ENCODE results near the gene STARD4. TPM values are rescaled to one million over a fixed set of nuclear protein-coding genes. Genes with fewer than 3 reads are reported as not detected.

STARD4 gene
- total RNA-seq, 2 experiments from 2014 or later: 30.4 to 43.8 TPM

DNA sequence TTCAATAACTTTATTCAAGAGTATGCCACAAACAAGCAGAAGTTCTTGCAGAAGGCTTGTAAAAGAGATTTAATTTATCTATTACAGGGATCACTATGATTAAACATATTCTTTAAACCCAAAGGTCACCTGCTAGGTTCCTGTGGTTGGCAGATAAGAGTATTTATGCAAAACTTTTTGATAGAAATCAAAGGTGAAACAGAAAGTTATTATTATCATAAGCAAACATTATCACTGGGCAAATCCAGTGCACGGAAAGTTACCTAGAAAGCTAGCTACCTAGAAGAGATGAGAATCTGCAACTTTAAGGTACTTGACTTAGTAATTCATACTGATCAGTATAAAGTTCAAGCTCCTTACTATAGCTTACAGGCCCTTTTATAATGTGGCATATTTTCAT, 3.2 kb downstream of the STARD4 start:
- POLR2A ChIA-PET: interaction anchor here (0.7 to 1.8 kb wide), 8 partner anchors 13 to 652 kb away, joined by 3 to 5 read pairs (median 4); no protein-coding TSS in a partner anchor
- Histone ChIP-seq H3K4me3 (ENCODE audit: low read depth, low read length, poor library complexity, severe bottlenecking) (peak overlapping the region; percentile 91), H3K9me3 (ENCODE audit: low read length) (no peaks in the 10 kb centered on the region), H3K4me1 (ENCODE audit: insufficient read depth, low read length, poor library complexity, severe bottlenecking) (peaks cover 38% of the 10 kb centered on the region), H3K79me2 (ENCODE audit: insufficient read depth, low read depth, low read length) (peaks cover 57% of the 10 kb centered on the region; the same call in 1 of the 2 replicates), H4K20me1 (ENCODE audit: insufficient read depth, low read length) (peaks cover 24% of the 10 kb centered on the region; the same call in 1 of the 2 replicates), H3K27ac (ENCODE audit: low read depth, low read length, poor library complexity, severe bottlenecking) (no peak overlapping the region), H3K9me2 (ENCODE audit: insufficient read depth, low read length) (no peaks in the 10 kb centered on the region), H2AFZ (ENCODE audit: low read length) (no peak overlapping the region), H3K4me2 (ENCODE audit: low read length) (peak overlapping the region; percentile 92), H3K36me3 (ENCODE audit: insufficient read depth, low read length) (peaks cover 20% of the 10 kb centered on the region)
- peak; percentile 8 for DNase-seq (ENCODE audit: low spot score)
- TF ChIP-seq, protein P1, sequence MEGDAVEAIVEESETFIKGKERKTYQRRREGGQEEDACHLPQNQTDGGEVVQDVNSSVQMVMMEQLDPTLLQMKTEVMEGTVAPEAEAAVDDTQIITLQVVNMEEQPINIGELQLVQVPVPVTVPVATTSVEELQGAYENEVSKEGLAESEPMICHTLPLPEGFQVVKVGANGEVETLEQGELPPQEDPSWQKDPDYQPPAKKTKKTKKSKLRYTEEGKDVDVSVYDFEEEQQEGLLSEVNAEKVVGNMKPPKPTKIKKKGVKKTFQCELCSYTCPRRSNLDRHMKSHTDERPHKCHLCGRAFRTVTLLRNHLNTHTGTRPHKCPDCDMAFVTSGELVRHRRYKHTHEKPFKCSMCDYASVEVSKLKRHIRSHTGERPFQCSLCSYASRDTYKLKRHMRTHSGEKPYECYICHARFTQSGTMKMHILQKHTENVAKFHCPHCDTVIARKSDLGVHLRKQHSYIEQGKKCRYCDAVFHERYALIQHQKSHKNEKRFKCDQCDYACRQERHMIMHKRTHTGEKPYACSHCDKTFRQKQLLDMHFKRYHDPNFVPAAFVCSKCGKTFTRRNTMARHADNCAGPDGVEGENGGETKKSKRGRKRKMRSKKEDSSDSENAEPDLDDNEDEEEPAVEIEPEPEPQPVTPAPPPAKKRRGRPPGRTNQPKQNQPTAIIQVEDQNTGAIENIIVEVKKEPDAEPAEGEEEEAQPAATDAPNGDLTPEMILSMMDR (conservative IDR thresholded peaks at IDR 0.05; ENCODE audit: low read length): no peak
- TF ChIP-seq EZH2phosphoT487 (IDR thresholded peaks at IDR 0.05; ENCODE audit: borderline replicate concordance, low read depth, low read length): no peak
- intact Hi-C loops (cut with micrococcal nuclease; ENCODE audit: unreplicated experiment): no loop called here
- CTCF ChIA-PET (ENCODE audit: unreplicated experiment): no interaction called here
- no TSS peak for BruUV-seq (replicated peaks)

DNA sequence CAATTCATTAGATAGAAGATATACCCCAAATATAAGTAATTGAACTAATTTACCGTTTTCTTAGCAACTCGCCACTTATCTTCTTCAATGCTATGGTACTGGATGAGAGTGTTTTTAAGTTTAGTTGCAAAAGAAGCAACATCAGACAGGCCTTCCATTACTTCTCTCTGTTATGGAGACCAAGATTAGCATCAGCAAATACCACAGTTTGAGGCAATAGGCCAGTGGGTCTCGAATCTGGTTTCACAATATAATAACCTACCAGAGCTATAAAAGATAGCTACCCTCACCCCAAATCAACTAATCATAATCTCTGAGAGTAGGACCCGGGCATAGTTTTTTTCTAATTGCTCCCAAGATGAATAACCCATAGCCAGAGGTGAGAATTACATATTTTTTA, 5.1 kb downstream of the STARD4 start:
- no TSS peak for BruUV-seq (replicated peaks)
- Histone ChIP-seq H3K4me3 (ENCODE audit: low read depth, low read length, poor library complexity, severe bottlenecking) (no peak overlapping the region), H4K20me1 (ENCODE audit: insufficient read depth, low read length) (peaks cover 24% of the 10 kb centered on the region; the same call in 1 of the 2 replicates), H3K4me2 (ENCODE audit: low read length) (no peak overlapping the region), H3K36me3 (ENCODE audit: insufficient read depth, low read length) (peaks cover 26% of the 10 kb centered on the region), H3K79me2 (ENCODE audit: insufficient read depth, low read depth, low read length) (peaks cover 57% of the 10 kb centered on the region; the same call in 1 of the 2 replicates), H3K9me3 (ENCODE audit: low read length) (no peaks in the 10 kb centered on the region), H2AFZ (ENCODE audit: low read length) (no peak overlapping the region), H3K27ac (ENCODE audit: low read depth, low read length, poor library complexity, severe bottlenecking) (no peak overlapping the region), H3K9me2 (ENCODE audit: insufficient read depth, low read length) (no peaks in the 10 kb centered on the region), H3K4me1 (ENCODE audit: insufficient read depth, low read length, poor library complexity, severe bottlenecking) (peaks cover 28% of the 10 kb centered on the region)
- DNase-seq (ENCODE audit: low spot score): no peak
- ChIA-PET POLR2A (interaction anchor here (0.6 to 4.2 kb wide), 5 partner anchors 11 to 691 kb away, joined by 3 to 25 read pairs (median 3); no protein-coding TSS in a partner anchor), CTCF (ENCODE audit: unreplicated experiment) (no interaction called here)
- TF ChIP-seq, protein P1 (conservative IDR thresholded peaks at IDR 0.05; ENCODE audit: low read length): no peak
- TF ChIP-seq EZH2phosphoT487 (IDR thresholded peaks at IDR 0.05; ENCODE audit: borderline replicate concordance, low read depth, low read length): no peak
- intact Hi-C loops (cut with micrococcal nuclease; ENCODE audit: unreplicated experiment): no loop called here

DNA sequence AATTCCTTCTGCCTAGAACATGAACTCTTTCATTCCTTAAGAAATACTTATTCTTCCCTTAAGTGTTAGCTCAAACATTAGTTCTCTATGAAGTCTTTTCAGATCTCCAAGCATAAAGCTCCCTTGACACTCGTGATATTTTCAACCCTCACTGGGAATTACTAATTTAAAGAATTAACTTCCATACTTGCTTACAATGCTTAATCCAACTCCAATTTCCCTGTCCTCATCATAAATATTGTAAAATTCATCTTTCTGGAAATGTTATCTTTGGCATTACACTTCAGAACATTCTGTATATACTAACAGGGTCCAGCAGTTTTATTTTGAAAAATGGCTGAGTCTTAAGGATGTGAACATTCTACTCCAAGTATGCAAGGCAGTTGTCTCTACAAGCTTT, 7.2 kb downstream of the STARD4 start:
- intact Hi-C loops (cut with micrococcal nuclease; ENCODE audit: unreplicated experiment): no loop called here
- H3K27ac ChIP-seq (ENCODE audit: low read depth, low read length, poor library complexity, severe bottlenecking): no peak overlapping the region
- ChIA-PET CTCF (ENCODE audit: unreplicated experiment) (no interaction called here), POLR2A (interaction anchor here (0.6 to 4.2 kb wide), 3 partner anchors 9 to 106 kb away, joined by 3 to 25 read pairs (median 3); no protein-coding TSS in a partner anchor)
- H2AFZ ChIP-seq (ENCODE audit: low read length): no peak overlapping the region
- BruUV-seq (replicated peaks): no TSS peak
- no peak overlapping the region for H3K4me3 ChIP-seq (ENCODE audit: low read depth, low read length, poor library complexity, severe bottlenecking)
- H3K9me2 ChIP-seq (ENCODE audit: insufficient read depth, low read length): no peaks in the 10 kb centered on the region
- TF ChIP-seq EZH2phosphoT487 (IDR thresholded peaks at IDR 0.05; ENCODE audit: borderline replicate concordance, low read depth, low read length): no peak
- TF ChIP-seq, protein P1 (conservative IDR thresholded peaks at IDR 0.05; ENCODE audit: low read length): no peak
- peaks cover 44% of the 10 kb centered on the region for H3K36me3 ChIP-seq (ENCODE audit: insufficient read depth, low read length)
- peaks cover 38% of the 10 kb centered on the region; the same call in 1 of the 2 replicates for H3K79me2 ChIP-seq (ENCODE audit: insufficient read depth, low read depth, low read length)
- H3K4me1 ChIP-seq (ENCODE audit: insufficient read depth, low read length, poor library complexity, severe bottlenecking): peaks cover 13% of the 10 kb centered on the region
- DNase-seq (ENCODE audit: low spot score): no peak
- no peaks in the 10 kb centered on the region for H3K9me3 ChIP-seq (ENCODE audit: low read length)
- H4K20me1 ChIP-seq (ENCODE audit: insufficient read depth, low read length): peaks cover 19% of the 10 kb centered on the region; the same call in 1 of the 2 replicates
- no peak overlapping the region for H3K4me2 ChIP-seq (ENCODE audit: low read length)
